Embryonic facial prominence (tissue), 1 donor: ENCODE measurements around the gene FRMD4A.

ENCODE experiments used
- DNase-seq: peaks from one replicate; pipeline ENCODE4 v3.0.0-alpha.2; 2016; ENCODE audit errors: extremely low spot score

The FRMD4A gene

GRCh38 chr10:13704964-13705363 lies 625.8 kb downstream of the FRMD4A start:
- no peak for DNase-seq

DNA sequence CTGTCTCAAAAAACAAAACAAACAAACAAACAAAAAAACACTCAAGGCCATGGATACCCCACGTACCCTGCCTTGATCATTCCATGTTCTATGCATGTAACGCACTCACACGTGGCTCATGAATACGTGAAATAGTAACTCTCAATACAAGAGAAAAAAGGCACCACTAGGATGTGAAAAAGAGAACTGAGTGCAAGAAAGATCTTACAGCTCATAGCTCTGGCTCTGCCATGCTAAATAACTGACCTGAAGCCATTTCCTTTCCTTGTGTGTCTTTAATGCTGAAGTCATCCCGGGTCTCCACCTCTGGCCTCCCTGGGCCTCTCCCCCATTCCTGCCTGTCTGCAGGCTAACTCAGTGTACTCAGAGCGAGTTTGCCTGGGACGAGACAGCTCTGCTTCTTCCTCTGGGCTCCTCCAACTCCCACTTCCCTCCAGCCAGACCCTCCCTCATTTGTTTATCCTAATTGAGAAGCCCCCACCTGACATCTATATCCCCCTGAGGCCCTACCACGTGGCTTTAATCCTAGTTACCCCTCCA lies 626.7 kb downstream of the FRMD4A start:
- DNase-seq: no peak

DNA sequence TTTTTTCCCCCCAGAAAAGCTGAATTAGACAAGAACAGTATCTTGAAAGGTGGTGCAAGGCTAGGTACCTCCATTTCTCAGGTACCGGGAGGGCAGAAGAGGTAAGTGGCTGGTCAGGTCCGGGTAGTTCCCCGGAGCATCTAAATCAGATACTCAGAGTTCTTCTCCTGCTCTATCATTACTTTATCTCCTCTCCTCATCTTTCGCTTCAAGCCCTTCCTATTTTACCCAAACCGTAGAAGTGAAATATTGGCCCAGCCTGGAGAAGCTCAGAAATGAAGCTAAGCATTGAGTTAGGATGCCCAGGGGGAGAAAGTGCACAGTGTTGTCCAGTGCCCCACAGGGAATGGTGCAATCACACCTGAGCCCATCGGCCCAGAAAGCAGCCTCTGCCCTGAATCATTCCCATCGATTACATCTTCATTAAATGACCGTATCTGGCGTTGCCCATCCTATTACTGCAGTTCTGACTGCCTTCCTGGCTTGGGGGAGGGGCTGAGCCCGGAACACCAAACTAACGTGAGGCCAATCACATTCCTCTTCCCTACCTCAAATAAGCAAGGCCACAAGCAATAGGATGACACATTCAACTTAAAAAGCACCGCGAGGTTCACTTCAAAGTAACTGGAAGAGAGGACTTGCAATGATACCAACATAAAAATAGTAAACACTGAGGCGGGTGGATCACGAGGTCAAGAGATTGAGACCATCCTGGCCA lies 627.5 kb downstream of the FRMD4A start:
- DNase-seq: no peak

DNA sequence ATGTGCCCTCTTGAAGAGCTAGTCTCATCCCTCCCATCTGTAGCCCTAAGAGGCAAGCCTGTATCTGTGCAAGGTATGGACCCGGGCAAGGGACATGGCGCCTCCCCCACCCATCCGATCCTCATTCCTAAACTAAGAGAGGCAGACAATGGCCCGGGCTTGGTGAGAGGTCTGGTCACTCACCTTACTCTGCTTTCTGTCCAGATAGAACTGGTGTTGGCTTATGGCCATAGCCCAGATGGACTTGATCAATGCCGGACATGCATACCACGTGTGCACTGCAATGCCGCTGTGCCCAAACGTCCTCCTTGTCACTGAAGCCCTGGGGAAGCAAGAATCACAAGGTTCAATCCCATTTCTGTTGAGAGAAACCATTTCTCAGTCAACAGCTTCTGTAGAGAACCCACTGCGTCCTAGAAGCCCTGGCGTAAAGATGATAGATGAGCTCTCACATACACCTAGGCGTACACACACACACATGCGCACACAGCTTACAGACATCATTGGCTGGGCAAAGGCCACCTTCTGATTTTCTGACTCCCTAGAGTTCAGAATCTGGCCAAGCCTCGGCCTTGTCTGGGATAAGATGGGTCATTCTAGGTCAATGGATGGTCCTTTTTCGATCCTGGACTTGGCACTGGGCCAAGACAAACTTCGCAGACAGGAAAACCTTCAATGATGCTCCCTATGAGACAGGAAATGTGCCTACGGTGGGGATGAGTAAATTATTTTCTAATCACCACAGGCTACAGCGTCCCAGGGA lies 629.4 kb downstream of the FRMD4A start:
- DNase-seq: no peak

- DNase-seq: no peak
These were observed 630.1 kb downstream of the FRMD4A start for GRCh38 chr10:13700473-13701144.

DNA sequence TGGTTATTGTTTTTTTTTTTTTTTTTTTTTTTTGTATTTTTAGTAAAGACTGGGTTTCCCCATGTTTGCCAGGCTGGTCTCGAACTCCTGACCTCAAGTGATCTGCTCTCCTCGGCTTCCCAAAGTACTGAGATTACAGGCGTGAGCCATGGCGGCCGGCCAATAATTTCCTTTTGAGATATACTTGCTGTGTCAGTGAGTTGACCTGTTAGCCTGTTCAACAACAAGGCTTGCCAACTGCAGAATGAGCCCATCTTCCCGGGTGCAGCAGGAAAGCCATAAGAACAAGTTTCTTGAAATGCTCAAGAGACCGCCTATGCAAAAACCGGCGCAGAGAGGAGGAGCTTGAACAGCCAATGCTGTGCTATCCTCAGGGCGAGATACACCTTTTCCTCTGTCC lies 631.5 kb downstream of the FRMD4A start:
- no peak for DNase-seq

DNA sequence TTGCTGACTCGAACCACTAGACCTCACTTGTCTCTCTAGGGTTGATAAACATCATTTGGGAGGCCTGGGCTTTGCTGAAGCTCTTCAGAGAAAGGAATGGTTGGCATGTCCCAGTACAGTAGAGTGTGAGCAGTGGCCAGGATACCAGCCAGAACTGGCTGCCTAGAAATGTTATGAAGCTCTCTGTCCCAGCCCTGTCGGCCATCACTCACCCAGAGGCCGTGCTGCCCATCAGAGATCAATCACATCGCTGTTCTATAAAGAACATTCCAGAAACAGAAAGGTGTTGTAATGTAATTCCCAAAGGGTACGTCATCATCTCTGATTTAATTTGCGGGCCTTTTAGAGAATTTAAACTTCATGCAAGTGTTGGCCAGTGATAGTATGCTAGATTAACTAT lies 632.5 kb downstream of the FRMD4A start:
- DNase-seq: no peak

DNA sequence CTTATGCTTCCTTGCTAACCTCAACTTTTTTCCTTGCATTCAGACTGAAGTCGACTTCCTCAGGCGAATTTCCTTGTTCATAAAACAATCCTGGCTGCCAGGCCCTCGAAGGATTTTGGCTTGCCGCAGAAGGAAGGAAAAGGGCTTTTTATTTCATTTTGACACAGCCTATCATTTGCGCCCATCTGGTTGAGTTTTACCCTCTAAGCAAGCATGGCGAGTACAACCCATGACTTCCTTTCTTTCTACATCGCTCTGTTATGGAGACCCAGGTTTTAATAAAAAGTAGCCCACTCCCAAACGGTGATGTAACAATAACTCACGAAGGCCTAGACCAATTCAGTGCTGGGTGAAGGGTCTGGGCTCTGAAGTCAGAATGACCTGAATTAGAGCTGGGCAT lies 634.7 kb downstream of the FRMD4A start:
- no peak for DNase-seq

GRCh38 chr10:13695588-13695987 lies 635.1 kb downstream of the FRMD4A start:
- no peak for DNase-seq

- no peak for DNase-seq
These were observed 636.7 kb downstream of the FRMD4A start for GRCh38 chr10:13693783-13694700.

GRCh38 chr10:13690281-13690825 lies 640.4 kb downstream of the FRMD4A start:
- DNase-seq: no peak

DNA sequence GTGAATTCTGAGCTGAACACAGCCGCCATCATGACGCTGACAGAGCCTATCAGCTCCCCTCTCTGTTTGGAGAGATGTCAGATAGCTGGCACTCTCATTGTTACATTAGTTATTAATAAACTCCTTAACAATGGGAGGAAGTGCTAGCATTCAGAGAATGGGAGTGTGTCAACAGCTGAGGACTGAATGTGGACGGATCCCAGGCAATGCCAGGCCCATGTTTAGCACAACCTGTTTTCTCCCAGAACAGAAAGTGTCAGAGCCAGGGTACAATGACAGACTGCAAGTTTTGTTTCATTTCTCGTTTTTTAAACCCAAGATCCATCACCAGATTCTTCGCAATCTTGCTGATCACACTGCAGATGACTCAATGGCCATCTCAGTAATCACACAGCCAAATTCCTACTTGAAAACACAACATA lies 644.4 kb downstream of the FRMD4A start:
- DNase-seq: no peak

- DNase-seq: no peak
These were observed 644.8 kb downstream of the FRMD4A start for GRCh38 chr10:13685885-13686284.

GRCh38 chr10:13684806-13685482 lies 645.8 kb downstream of the FRMD4A start:
- no peak for DNase-seq

DNA sequence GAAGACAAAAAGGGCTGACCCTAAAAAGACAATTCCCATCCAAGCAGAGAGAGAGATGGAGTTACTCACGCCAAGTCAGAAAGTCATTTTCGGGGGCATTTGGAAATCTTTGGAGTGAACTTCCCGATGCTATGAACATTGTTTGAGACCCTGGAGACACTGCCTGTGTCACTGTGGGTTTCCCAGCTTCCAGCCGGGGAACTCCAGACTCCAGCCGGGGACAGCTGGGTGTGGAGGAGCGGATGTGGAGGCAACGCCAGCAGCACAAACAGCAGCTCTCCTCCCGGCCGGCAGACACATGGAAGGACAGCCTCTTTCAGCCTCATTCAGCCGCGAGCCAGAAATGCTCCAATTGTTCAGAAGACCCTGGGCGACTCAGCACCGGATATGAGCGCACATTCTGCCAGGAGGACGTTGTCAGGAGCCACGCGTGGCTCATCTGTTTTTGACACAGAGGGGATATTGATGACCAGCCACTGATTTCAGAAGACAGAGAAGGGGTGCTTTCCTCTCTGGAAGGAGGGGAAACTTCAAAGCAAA lies 646.4 kb downstream of the FRMD4A start:
- no peak for DNase-seq

GRCh38 chr10:13683017-13683416 lies 647.7 kb downstream of the FRMD4A start:
- DNase-seq: no peak

GRCh38 chr10:13681960-13682359 lies 648.8 kb downstream of the FRMD4A start:
- DNase-seq: no peak

DNA sequence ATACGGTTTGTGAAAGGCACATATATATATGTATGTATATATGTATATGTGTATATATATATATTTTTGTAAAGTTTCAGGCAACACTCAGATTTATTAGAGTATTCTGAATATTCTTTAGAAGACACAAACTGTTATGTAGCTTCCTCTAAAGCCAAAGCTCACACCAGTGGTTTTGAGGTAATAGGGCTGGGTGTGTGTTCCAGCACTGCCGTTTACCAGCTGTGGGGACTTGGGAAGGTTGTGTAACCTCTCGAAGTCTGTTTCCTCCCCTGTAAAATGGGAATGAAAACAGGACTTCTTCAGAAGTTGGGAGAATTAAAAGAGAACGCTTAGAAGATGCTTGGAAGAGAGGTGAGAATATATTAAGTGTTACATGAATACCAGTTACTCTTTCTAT lies 649.2 kb downstream of the FRMD4A start:
- DNase-seq: no peak

DNA sequence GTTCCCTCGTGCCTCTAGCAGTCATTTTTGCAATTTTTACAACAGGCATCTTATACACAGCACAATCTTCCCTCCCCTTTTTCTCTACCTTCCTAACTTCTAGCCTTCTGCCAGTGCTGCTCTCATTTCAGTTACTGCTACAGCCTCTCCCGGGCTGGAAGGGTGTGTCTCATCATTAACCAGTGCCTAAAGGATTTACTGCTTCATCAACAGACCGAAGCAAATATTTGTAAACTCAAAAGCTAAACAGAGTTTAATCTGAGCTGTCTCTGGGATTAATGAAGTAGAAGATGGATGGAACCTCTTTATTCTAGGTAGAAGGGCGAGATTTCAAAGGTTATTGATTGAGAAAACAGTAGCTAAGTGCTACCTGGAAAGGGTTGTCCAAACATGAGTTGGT lies 649.6 kb downstream of the FRMD4A start:
- DNase-seq: no peak

DNA sequence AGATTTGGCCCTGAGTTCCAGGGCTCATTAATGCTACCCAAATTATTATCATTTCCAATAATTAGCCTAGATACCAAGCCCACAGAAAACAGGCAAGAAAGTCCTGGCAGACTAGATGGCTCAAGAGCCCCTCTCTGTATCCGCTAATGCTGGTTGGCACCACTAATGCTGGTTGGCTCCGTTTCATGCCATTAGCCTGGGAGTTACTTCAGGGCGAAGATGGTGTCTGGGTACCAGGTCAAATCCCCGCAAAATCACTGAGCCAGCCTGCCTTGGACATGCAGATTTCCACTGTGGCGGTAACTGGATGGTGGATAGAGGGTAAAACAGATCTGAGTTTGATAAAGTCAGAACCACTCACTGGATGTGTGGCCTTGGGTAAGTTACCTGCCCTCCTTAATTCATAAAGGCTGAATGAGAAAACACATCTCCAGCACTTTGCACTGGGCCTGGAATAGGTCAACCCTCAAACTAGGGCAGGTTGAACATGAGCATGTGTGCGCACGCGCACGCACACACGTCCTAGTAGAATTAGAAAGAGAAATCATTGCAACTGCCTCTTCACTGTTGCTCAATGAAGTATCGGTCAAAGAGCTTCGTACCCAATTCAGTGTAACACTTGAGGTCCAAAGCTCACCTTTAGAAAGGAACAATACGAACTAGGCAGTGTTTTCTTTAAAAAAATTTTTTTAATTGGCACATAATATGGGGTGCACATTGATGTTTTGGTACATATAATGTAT lies 652.5 kb downstream of the FRMD4A start:
- no peak for DNase-seq
